AG09309 (cell line): Measurements from ENCODE around the gene MTA2.
A peak's percentile ranks its signal among the peaks of the same experiment; 100 is the strongest.

Experiments
- DNase-seq: peaks from one replicate; pipeline ENCODE4 v3.0.0-alpha.2; 2010; ENCODE audit warnings: low read depth
- H3K4me3 ChIP-seq: 2 replicates; pipeline ENCODE4 v1.5.1; 2011; ENCODE audit warnings: mild to moderate bottlenecking, low read depth, low read length, moderate library complexity; ENCODE audit not compliant: control insufficient read depth
- CTCF ChIP-seq: IDR thresholded peaks from 2 replicates; pipeline ENCODE4 v1.5.1; 2011; ENCODE audit warnings: mild to moderate bottlenecking, low read depth, low read length, inconsistent platforms; ENCODE audit not compliant: insufficient read depth, control insufficient read depth; ENCODE audit errors: missing control alignments

Gene MTA2

GRCh38 chr11:62602141-62603071 is 741 bp upstream of the MTA2 start:
- no peak for DNase-seq
- H3K4me3 ChIP-seq, result peak overlapping the region; percentile 88

GRCh38 chr11:62601122-62601371 is 618 bp downstream of the MTA2 start:
- H3K4me3 ChIP-seq, result peak overlapping the region; percentile 88
- no peak for TF ChIP-seq CTCF
- no peak for DNase-seq

More at GRCh38 chr11:62602141-62603071, 741 bp upstream of the MTA2 start:
- TF ChIP-seq CTCF, result peak; percentile 14

- peak overlapping the region; percentile 88 for H3K4me3 ChIP-seq
- TF ChIP-seq CTCF, result no peak
- DNase-seq, result no peak
These were observed 1.1 kb downstream of the MTA2 start for GRCh38 chr11:62600367-62601121.

- TF ChIP-seq CTCF, result no peak
- DNase-seq, result no peak
- H3K4me3 ChIP-seq, result peak overlapping the region; percentile 88
These were observed 1.8 kb downstream of the MTA2 start for GRCh38 chr11:62599901-62600300.

GRCh38 chr11:62599069-62599696 is 2.5 kb downstream of the MTA2 start:
- peak; percentile 94 for DNase-seq
- TF ChIP-seq CTCF, result no peak
- H3K4me3 ChIP-seq, result peak overlapping the region; percentile 26

GRCh38 chr11:62595124-62595523 is 6.5 kb downstream of the MTA2 start:
- H3K4me3 ChIP-seq, result no peak overlapping the region
- no peak for DNase-seq

More at GRCh38 chr11:62595124-62595523, 6.5 kb downstream of the MTA2 start:
- no peak for TF ChIP-seq CTCF
